ENCODE results near the gene SUGCT. TPM values are rescaled to one million over a fixed set of nuclear protein-coding genes. Genes with fewer than 3 reads are reported as not detected.

Gene SUGCT
- total RNA-seq, 1 experiment from 2014 or later = 1.6 TPM

GRCh38 chr7:40447345-40447744 is 312.5 kb downstream of the SUGCT start:
- intact Hi-C loops (cut with micrococcal nuclease; ENCODE audit: unreplicated experiment) = no loop called here
- H3K9me3 Mint-ChIP-seq (ENCODE audit: low read depth, unreplicated experiment) = peaks cover 3% of the 10 kb centered on the region
- no peaks in the 10 kb centered on the region for H3K36me3 Mint-ChIP-seq (ENCODE audit: insufficient read depth, unreplicated experiment)
- peaks cover 5% of the 10 kb centered on the region for H3K4me1 Mint-ChIP-seq (ENCODE audit: low read depth, unreplicated experiment)
- H3K27me3 Mint-ChIP-seq (ENCODE audit: unreplicated experiment) = no peaks in the 10 kb centered on the region
- TF ChIP-seq CTCF (IDR thresholded peaks at IDR 0.05; ENCODE audit: unreplicated experiment) = no peak
- BruUV-seq (replicated peaks) = no TSS peak
- no peak for DNase-seq
- no peak overlapping the region for H3K4me3 Mint-ChIP-seq (ENCODE audit: low read depth, unreplicated experiment)
- CTCF ChIA-PET = interaction anchor here (0.6 kb wide), 1 partner anchor 535 kb away, joined by 4 read pairs; no protein-coding TSS in a partner anchor
- no peak overlapping the region for H3K27ac Mint-ChIP-seq (ENCODE audit: unreplicated experiment)

GRCh38 chr7:40455485-40455884 is 320.7 kb downstream of the SUGCT start:
- Mint-ChIP-seq H3K27me3 (ENCODE audit: unreplicated experiment) (no peaks in the 10 kb centered on the region), H3K4me1 (ENCODE audit: low read depth, unreplicated experiment) (no peaks in the 10 kb centered on the region), H3K36me3 (ENCODE audit: insufficient read depth, unreplicated experiment) (no peaks in the 10 kb centered on the region), H3K27ac (ENCODE audit: unreplicated experiment) (no peak overlapping the region), H3K9me3 (ENCODE audit: low read depth, unreplicated experiment) (no peaks in the 10 kb centered on the region), H3K4me3 (ENCODE audit: low read depth, unreplicated experiment) (no peak overlapping the region)
- DNase-seq = no peak
- no TSS peak for BruUV-seq (replicated peaks)
- no peak for TF ChIP-seq CTCF (IDR thresholded peaks at IDR 0.05; ENCODE audit: unreplicated experiment)
- intact Hi-C loops (cut with micrococcal nuclease; ENCODE audit: unreplicated experiment) = no loop called here
- CTCF ChIA-PET = no interaction called here

- H3K4me3 Mint-ChIP-seq (ENCODE audit: low read depth, unreplicated experiment) = no peak overlapping the region
- no peaks in the 10 kb centered on the region for H3K27me3 Mint-ChIP-seq (ENCODE audit: unreplicated experiment)
- H3K27ac Mint-ChIP-seq (ENCODE audit: unreplicated experiment) = no peak overlapping the region
- no TSS peak for BruUV-seq (replicated peaks)
- no peaks in the 10 kb centered on the region for H3K4me1 Mint-ChIP-seq (ENCODE audit: low read depth, unreplicated experiment)
- CTCF ChIA-PET = no interaction called here
- no peak for DNase-seq
- no peaks in the 10 kb centered on the region for H3K36me3 Mint-ChIP-seq (ENCODE audit: insufficient read depth, unreplicated experiment)
- intact Hi-C loops (cut with micrococcal nuclease; ENCODE audit: unreplicated experiment) = no loop called here
- H3K9me3 Mint-ChIP-seq (ENCODE audit: low read depth, unreplicated experiment) = no peaks in the 10 kb centered on the region
- no peak for TF ChIP-seq CTCF (IDR thresholded peaks at IDR 0.05; ENCODE audit: unreplicated experiment)
These were observed 323.1 kb downstream of the SUGCT start for GRCh38 chr7:40457776-40458480.

- Mint-ChIP-seq H3K9me3 (ENCODE audit: low read depth, unreplicated experiment) (no peaks in the 10 kb centered on the region), H3K36me3 (ENCODE audit: insufficient read depth, unreplicated experiment) (no peaks in the 10 kb centered on the region)
- intact Hi-C loops (cut with micrococcal nuclease; ENCODE audit: unreplicated experiment) = no loop called here
These were observed 328.6 kb downstream of the SUGCT start for GRCh38 chr7:40463446-40463845.

More at GRCh38 chr7:40463446-40463845, 328.6 kb downstream of the SUGCT start:
- Mint-ChIP-seq H3K4me1 (ENCODE audit: low read depth, unreplicated experiment) (no peaks in the 10 kb centered on the region), H3K27me3 (ENCODE audit: unreplicated experiment) (no peaks in the 10 kb centered on the region), H3K27ac (ENCODE audit: unreplicated experiment) (no peak overlapping the region), H3K4me3 (ENCODE audit: low read depth, unreplicated experiment) (no peak overlapping the region)
- DNase-seq = no peak
- BruUV-seq (replicated peaks) = no TSS peak
- CTCF ChIA-PET = no interaction called here
- no peak for TF ChIP-seq CTCF (IDR thresholded peaks at IDR 0.05; ENCODE audit: unreplicated experiment)

Measured in Calu3 (cell line).